Gastrocnemius medialis (tissue), 4 donors: Measurements from ENCODE around the gene PRAC1.

Source experiments
- CTCF ChIP-seq, 5 experiments: fragments of 450-650 bp in 3 of 5; fragments of 200-600 bp in 2 of 5; sonication (generic) in 2 of 5; IDR thresholded peaks in 4 of 5; conservative IDR thresholded peaks in 1 of 5; 1 replicate in 4 of 5; 2 replicates in 1 of 5; pipeline ENCODE4 v1.5.1; 2016 to 2019; ENCODE audit warnings: antibody characterized with exemption in 5 of 5, mild to moderate bottlenecking in 3 of 5, moderate library complexity in 3 of 5
- POLR2A ChIP-seq, 2 donors: fragments of 450-650 bp; IDR thresholded peaks; one replicate each; pipeline ENCODE4 v1.6.1; 2017; ENCODE audit warnings: antibody characterized with exemption in 2 of 2, mild to moderate bottlenecking in 2 of 2, moderate library complexity in 2 of 2

GRCh38 chr17:48679385-48680096 is 42.8 kb downstream of the PRAC1 start:
- TF ChIP-seq CTCF (IDR thresholded peaks at IDR 0.05 in 4 of 5, conservative IDR thresholded peaks at IDR 0.05 in 1 of 5) (no peak), POLR2A (IDR thresholded peaks at IDR 0.05) (no peak)
